NCI-H1105 treated with DMSO at 0.1 percent for 48 hours (cell line): Measurements from ENCODE around the gene SDK2.

Source experiments
- DNase-seq: peaks from one replicate; lab custom pipeline; 2025; lab: John Stamatoyannopoulos, UW

SDK2 gene, protein sequence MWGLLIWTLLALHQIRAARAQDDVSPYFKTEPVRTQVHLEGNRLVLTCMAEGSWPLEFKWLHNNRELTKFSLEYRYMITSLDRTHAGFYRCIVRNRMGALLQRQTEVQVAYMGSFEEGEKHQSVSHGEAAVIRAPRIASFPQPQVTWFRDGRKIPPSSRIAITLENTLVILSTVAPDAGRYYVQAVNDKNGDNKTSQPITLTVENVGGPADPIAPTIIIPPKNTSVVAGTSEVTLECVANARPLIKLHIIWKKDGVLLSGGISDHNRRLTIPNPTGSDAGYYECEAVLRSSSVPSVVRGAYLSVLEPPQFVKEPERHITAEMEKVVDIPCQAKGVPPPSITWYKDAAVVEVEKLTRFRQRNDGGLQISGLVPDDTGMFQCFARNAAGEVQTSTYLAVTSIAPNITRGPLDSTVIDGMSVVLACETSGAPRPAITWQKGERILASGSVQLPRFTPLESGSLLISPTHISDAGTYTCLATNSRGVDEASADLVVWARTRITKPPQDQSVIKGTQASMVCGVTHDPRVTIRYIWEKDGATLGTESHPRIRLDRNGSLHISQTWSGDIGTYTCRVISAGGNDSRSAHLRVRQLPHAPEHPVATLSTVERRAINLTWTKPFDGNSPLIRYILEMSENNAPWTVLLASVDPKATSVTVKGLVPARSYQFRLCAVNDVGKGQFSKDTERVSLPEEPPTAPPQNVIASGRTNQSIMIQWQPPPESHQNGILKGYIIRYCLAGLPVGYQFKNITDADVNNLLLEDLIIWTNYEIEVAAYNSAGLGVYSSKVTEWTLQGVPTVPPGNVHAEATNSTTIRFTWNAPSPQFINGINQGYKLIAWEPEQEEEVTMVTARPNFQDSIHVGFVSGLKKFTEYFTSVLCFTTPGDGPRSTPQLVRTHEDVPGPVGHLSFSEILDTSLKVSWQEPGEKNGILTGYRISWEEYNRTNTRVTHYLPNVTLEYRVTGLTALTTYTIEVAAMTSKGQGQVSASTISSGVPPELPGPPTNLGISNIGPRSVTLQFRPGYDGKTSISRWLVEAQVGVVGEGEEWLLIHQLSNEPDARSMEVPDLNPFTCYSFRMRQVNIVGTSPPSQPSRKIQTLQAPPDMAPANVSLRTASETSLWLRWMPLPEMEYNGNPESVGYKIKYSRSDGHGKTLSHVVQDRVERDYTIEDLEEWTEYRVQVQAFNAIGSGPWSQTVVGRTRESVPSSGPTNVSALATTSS (N-terminal part only)

DNA sequence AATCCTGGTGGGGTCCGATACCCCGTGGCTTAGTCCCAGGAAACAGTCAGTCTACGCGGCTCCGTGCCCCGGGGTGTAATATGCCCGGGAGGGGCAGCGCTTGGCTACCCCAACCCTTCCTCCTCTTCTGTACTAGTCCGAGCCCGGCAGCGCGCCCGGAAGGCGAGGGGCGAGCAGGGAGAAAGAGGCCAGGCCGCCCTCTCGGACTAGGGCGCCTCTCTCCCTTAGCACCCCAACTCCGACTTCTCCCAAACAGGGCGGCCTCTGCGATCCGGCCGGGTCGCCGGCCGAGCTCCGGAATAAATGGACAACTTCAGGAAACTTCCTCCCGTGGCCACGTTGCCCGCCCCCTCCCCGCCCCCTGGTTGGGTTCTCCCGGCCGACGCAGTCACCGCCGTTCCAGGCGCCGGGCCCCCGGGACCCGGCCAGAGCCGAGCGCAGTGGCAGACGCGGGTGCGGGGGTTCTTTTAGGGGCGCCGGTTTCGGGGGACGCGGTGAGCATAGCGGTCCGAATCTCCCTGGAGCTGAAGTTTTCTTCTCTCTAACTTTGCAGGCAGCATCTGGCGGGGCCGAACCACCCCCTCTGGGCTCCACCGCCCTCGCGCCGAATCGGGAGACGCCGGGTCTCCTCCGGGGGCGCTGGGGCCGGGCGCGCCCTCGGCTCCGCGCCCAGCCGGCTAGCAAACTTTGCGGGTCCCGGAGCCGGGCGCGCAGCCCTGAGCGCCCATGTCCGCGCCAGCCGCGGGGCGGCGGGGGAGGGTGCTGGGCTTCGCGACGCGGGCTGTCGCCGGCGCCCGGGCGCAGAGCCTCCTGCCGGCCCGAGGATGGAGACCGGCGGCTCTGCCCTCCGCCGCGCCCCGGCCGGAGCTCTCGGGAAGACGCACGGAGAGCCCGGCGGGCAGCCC, at the start of gene SDK2:
SDK2 (minus strand) TSS at position 301 of the 905 bp plus-strand sequence. CDS start 357 bp downstream, outside the sequence.
- peak; percentile 12 for DNase-seq

DNA sequence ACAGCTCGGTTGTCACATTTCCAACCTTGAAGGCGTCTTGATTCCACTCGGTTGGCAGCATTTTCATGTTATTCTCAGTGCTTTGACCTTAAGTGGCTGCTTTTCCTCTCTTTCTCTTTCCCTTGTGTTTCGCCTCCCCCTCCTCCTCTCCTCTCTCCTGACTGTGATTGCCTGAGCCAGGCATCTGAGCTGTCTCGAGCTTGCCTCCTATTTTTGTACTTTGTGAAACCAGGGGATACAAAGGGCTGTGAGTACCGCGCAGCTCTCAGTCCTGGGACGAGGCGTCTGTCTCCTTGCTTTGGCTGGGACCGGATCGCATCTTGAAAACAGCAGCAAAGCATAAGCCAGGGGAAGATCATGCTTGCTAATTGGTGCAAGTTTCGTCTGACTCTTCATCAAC, 48.8 kb upstream of the SDK2 start:
- no peak for DNase-seq

- DNase-seq, result no peak
Measured at GRCh38 chr17:73691321-73691766, 47.1 kb upstream of the SDK2 start.

DNA sequence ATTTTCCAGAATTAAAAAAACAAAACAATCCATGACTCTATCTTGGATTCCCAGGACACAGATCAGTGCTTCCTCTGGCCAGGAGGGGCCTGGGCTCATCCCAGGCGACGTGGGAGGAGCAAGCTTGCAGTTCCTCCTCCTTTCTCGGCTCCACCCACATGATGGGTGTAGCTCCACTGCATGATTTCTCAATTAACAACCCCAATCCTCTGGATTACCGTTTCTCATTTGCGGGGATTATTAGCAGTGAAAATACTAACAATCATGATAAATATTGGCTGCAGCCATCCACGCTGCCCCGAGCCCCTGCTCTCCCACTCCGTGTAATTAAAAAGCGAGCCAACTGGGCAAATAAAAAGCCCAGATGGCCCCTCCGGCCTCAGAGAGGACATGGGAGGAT, 46.4 kb upstream of the SDK2 start:
- no peak for DNase-seq

- DNase-seq, result no peak
Measured at GRCh38 chr17:73689596-73690275, 45.5 kb upstream of the SDK2 start.

- no peak for DNase-seq
Measured at GRCh38 chr17:73686961-73687360, 42.7 kb upstream of the SDK2 start.

DNA sequence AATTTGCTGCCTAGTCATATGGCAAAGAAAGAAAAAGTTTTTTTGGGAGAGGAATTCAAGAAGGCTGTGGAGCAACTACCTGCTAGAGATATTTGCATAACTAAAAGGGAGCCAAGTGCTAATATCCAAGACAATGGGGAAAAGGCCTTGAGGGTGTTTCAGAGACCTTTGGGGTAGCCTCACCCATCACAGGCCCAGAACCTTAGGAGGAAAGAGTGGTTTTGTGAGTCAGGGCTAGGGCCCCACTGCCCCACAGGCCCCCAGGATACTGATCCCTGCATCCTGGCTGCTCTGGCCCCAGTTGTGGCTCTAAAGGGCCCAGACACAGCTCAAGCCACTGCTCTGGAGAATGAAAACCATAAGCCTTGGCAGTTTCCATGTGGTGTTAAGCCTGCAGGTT, 41.9 kb upstream of the SDK2 start:
- DNase-seq, result no peak

- DNase-seq, result no peak
Measured at GRCh38 chr17:73684183-73684582, 39.9 kb upstream of the SDK2 start.

DNA sequence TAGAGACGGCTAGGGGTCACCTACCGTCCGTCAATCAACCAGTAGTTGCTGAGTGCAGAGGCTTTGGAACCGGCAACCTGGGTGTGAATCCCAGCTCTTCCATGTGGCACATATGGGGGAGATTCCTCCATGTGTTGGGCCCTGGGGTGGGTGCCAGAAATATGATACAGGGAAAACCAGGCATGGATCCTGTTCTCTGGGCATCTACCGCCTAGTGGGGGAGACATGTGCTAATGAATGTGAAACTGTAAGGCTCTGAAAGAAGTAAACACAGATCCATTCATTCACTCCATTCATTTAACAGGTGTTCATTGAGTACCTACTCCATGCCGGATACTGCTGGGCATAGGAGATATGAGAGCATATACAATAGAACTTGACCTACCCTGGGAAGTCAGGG, 39.5 kb upstream of the SDK2 start:
- no peak for DNase-seq

DNA sequence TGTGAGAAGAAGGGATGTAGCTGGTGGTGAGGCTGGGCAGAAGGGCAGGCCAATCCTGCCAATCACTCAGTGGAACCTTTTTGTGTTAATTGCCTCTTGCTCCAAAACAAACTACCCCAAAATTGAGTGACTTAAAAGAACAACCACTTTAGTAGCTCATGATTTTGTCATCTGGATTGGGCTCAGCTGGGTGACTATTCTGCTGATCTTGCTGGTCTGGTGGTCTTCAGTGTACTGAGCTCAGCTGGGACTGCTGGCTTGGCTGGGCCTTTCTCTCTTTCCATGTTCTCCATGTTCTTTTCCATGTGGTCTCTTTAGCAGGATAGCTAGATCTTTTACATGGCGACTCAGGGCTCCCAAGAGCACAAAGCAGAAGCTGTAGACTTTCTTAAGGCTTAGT, 37.7 kb upstream of the SDK2 start:
- DNase-seq, result no peak

GRCh38 chr17:73679476-73679875, 35.2 kb upstream of the SDK2 start:
- DNase-seq, result no peak

DNA sequence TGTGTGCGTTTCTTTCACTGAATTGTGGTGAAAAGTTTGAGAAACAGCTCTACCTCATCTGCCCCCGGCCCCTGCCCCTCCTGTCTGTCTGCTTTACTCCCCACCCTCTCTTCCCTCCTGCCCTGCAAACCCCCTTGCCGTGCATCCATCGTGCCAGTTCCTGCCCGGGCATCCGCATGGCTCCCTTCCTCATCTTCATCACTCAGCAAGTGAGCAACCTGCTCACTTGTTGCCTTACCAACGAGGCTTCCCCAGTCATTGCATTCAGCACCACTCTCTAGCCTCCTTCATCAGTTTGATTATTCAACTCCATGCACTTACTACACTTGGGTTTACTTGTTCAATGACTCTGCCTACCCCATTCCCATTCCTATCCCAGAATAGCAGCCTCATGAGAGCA, 34.8 kb upstream of the SDK2 start:
- DNase-seq, result no peak

GRCh38 chr17:73669771-73670170, 25.5 kb upstream of the SDK2 start:
- no peak for DNase-seq

DNA sequence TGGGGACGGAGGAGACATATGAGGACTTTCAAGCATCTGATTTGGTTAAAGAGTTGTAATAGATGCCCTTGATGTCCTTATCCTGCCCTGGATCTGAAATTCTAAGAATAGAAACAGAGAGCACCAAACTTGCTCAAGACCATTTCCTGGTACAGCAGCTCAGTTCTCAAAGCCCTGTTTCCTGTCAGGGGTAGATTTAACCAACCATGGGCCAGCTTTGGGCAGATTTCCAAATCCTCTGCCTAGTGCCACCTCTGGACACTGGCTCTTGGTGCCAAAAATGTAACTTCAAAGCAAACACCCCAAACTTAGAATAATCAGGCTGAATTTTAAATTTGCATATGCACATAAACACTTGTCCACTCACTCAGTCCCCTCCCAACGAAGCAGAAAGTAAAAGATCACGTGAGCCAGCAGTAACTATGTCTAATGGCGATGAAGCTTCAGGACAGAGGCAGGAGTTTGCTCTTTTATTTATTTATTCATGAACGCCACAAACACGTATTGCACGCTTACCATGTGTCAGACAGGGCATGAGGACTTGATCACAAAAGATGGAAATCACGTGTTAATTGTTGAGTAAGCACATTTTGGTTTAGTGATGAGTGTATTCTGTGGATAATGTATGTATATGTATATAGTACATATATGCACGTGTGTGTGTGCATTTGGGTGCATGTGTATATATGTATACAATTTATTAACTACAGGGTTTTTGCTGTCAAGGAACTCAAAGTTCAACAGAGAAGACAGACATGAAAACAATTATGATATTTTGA, 23.1 kb upstream of the SDK2 start:
- DNase-seq, result no peak

GRCh38 chr17:73663614-73664013, 19.4 kb upstream of the SDK2 start:
- peak; percentile 45 for DNase-seq

DNA sequence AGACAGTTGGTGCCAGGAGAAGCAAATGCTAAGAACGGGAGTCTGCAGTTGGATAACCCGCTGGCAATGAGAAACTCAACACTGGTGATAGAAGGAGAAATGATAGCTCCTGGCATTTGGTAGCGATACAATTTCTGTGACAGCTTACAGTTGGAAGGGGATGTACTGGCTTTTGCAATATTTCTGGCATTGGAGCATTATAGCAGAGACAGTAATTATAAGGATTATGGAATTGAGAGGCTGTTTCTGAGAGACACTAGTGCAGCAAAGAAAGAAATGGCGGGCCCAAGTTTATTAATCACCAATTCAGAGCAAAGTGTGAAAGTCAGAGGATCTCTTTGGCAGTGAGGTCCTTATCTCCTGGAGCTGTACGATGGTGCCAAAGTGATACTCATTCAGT, 16.1 kb upstream of the SDK2 start:
- no peak for DNase-seq

GRCh38 chr17:73658821-73659515, 14.7 kb upstream of the SDK2 start:
- no peak for DNase-seq

- no peak for DNase-seq
Measured at GRCh38 chr17:73657473-73658116, 13.3 kb upstream of the SDK2 start.

GRCh38 chr17:73654241-73654640, 10.0 kb upstream of the SDK2 start:
- DNase-seq, result no peak
